Umbilical cord (tissue), 2 donors: Measurements from ENCODE around the gene FCHSD1. TPM values are rescaled to one million over a fixed set of nuclear protein-coding genes. Genes with fewer than 3 reads are reported as not detected.
A peak's percentile ranks its signal among the peaks of the same experiment; 100 is the strongest.

Source experiments
- DNase-seq: peaks from one replicate; pipeline ENCODE4 v3.0.0-alpha.2; 2015; ENCODE audit warnings: low spot score
- total RNA-seq: library from RNA; depleted of rRNA; stranded (reverse); fragments of >200 nt; gene quantifications from one replicate; pipeline ENCODE4 v1.2.3, GENCODE V29; 2014; ENCODE audit warnings: low replicate concordance; ENCODE audit not compliant: insufficient read depth

FCHSD1 gene
- total RNA-seq, 1 donor from 2014 or later = 15.4 TPM

DNA sequence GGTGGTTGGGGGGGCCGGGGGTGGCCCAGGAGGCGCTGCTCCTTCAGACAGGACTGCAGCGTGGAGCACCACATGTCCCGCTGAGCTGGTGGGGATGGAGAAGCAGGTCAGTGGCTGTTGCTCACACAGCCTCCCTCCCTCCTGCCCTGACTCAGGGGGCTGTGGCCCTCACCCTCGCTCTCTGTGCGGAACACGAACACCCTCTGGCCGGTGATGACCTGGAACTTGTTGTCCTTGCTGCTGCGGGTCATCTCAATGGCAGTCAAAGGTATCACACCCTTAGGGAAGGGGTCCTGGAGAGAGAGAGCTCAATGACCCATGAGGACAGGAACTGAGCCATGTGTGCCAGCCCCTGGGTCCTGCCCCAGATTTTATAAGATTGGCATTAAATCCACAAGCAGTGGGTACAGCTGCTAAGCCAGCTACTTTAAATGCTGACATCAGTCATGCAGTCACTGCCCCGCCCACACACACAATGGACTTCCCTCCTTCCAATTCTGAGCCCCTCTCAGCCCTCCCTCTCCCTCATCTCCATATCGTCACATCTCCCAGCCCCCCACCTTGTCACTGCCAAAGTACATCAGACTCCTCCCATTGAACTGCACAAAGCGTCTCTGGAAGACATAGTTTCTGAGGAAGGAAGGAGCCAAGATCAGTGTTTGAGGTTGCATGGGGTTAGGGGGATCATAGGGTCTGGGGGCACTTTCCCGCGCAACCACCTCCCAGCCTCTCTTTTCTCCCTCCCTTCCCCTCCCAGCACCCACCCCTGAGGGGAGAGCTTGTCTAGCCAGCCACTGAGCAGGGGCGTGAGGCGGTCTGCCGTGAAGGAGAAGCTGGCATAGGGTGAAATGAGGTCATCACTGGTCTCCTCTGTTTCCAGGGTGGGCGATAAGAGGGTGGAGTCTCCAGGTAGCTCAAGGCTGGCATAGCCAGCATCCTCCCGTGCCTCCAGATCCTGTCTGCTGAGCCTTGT, 21.9 kb upstream of the FCHSD1 start:
- no peak for DNase-seq

DNA sequence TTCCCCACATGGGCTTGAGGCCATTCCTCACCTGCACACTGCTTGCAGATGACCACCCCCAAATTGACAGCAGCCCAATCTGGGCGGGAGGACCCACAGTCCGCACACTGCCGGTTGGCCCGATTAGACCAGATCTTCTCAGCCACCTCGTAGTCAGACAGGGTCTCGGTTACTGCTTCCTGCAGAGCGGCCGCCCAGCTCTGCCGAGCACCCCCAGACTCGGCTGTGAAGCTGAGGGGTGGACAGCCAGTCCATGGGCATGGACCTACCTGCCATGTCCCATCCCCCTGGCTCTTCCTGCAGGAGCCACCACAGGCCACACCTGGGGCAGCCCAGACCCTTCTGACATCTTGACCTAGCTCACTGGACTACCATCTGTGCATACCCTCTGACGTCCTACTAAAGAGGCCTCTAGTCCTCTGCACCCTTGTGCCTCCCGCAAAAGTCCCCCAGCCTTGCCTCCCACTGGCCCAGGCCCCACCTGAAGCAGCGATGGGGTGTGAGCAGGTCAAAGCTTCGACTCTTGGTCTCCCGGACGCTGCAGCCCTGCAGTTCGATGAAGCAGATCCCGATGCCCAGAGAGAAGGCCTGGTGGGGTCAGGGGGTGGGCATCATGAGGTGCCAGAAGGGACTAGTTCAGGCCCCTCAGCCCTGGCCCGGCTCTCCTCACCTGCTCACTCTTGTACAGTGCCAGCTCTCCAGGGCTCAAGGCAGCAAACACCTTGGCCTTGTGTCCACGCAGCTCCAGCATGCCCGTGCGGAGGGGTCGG, 21.0 kb upstream of the FCHSD1 start:
- DNase-seq = no peak

DNA sequence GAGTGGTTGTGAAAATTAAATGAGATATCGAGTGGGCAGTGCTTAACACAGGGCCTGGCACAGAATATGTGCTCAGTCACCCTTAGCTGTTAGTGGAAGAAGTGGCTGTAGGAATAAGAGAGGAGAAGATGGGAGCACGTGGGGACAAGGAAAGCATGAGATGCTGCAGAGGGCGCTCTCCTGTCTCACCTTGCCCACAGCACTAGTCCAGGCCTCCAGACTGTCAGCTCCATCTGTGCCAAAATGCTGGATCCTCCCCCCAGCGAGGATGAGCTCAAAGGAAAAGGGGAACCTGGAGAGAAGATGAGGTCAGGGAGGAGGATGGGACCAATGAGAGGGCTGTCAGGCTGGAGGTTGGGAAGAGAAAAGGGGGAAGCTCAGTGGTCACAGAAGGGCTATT, 18.3 kb upstream of the FCHSD1 start:
- DNase-seq = no peak

DNA sequence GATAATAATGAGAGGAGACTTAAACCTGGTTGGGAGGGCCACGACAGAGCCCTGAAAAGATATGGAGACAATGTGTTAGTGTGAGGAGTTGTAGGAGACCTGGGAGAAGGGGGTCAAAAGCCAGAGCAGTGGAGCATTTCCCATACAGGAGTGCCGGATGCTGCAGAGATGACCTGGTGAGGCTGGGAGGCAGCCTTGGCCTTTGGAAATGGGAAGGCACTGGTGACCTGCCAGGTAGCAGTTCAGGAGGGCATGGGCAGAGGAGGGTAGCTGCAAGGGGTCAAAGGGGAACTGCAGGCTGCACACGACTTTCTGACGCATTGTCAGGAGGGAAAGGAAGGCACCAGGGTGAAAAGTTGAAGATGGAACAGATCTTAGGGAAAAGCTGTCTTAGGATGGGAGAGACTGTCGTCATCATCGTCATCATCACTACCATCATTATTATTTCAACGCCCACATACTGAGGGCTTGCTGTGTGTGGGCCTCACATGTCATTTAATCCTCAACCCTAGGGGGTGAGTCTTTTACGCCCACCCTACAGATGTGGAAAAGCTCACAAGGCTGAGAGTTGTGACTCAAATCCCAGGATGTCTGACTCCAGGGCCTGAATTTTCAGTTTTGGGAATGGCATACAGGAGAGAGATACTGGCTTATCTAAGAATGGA, 17.5 kb upstream of the FCHSD1 start:
- DNase-seq = no peak

DNA sequence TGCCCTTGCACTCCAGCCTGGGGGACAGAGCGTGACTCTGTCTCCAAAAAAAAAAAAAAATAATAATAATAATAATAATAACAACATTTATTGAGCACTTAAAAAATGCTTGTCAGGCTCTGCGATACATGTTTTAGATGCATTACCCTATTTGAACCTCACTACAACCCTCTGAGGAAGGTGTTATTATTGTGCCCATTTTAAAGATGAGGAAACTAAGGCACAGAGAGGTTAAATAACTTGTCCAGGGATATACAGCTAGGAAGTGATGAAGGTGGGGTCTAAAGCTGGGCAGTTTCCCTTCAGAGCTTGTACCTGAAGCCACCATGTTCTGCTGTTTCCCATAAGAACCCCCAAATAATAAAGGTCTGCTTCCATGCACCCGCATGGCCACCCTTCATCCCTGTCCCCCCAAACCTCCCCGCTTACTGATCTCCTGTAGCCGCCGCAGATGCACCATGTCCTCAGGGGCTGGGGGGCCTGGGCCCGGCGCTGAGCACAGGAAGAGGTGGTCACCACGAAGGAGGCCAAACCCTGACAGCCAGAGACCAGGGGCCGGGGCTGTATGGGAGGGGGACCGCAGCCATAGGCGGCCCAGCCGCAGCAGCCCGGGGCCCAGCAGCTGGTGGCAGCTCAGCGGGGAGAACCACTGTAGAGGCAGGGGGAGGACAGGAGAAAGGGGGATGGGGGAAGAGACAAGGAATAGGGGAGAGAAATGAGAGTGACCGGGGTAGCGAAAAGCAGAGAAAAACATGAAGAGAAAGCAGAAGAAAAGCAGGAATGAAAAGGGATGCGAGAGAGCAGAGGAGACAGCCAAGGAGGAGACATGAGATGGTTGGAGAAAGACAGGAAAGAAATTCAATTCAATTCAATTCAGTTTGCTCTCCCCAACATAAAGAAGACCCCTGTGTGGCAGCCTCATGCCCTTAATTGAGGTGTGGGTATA, 15.1 kb upstream of the FCHSD1 start:
- DNase-seq = no peak

DNA sequence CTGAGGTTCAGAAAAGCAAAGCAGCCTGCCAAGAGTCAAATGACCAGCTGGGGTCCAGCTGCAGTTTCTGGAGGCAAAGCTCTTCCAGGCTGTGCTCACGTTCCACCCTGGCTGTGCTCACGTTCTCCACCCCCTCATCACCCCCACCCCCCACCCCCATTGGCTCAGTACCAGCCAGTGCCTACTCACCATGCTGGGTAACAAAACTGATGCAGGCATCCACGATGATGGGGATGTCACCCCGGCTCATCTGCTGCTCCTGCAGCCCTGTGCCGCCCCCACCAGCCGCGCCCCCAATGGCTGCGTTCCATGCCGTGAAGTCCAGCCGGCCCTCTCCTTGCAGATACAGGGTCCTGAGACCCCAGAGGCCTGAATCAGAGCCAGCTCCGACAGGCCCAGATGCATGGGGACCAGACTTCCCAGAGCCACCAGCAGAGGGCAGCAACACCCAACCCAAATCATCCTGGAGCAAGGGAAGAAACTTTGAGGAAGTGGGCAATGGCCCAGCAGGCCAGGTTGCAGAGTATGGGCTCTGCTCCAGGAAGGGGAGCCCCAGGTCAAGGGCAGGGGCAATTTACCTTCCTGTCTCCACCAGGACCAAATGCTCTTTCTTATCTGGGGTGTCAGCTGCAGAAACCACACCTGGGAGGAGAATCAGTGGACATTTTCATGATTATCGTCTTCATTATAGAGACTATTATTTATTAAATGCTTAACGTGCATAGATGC, 13.7 kb upstream of the FCHSD1 start:
- peak; percentile 70 for DNase-seq

DNA sequence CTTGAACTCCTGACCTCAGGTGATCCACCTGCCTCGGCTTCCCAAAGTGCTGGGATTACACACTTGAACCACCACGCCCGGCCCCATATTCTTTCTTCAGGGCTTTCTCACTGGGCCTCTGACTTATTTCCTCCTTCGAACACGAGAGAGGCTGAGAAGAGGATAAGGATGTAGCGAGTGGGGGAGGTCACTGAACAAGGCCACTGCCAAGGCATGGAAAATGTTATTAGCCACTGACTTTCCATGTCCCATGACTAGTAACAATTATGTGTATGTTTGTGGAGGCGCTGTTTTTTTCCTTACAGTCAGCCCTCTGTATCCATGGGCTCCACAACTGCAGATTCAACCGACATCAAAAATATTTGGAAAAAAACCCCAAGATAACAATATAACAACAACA, 12.3 kb upstream of the FCHSD1 start:
- no peak for DNase-seq

DNA sequence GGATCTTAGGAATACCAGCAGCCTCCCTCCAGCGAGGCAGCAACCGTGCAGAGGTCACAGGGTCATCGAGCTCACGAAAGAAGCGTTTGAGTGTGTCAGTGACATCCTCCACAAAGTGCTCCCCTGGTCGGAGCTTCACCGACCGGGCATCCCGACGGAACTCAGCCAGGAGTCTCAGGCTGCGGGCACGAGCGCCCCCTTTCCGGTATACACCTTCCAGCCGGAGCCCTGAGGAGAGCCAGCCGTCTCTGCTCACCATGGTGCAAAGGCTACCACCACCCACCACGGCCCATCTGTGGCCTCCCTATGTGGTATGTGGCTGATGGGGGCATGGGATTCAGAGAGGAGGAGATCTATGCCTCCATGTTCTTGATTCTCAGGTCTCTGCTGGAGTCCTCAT, 10.8 kb upstream of the FCHSD1 start:
- DNase-seq = no peak

DNA sequence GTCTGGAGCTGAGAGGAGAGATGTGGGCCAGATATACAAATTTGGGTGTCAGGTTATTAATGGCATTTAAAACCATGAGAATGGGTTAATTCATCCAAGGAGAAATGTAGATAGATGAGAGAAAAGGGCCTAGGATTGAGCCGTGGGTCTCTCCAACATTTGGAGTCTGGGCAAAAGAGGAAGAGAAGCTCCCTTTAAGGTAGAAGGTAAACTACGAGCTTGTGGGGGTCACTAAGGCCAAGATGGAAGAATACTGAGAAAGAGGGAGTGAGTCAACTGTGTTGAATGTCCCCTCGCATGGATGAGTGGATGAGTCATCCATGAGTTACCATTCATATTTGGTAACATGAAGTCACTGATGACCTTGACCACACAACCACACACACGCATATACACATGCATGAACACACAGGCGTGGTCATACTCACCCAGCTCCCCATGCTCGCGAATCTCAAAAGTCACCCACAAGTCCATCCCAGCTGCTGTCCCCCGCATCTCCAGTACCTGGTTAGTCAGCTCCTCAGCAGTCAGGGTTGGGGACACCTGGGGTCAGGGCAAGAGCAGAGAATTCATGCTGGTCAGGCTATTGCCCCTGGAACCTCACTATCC, 6.8 kb upstream of the FCHSD1 start:
- no peak for DNase-seq

DNA sequence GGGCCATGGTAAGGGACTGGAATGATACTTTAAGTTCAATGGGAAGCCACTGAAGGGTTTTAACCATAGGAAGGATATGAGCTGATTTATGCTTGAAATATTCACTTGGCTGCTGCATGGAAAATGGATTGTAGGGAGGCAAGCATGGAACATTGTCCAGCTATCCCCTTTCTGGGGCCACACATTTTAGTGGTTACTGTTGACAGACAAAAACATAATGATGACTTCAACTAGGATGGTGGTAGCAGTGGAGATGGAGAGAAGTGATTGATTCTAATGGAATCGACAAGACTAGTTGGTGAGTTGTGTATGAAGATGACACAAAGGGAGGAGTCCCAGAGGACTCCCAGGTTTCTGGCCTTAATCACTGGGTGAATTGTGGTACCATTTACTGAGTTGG, 6.2 kb upstream of the FCHSD1 start:
- DNase-seq = no peak

DNA sequence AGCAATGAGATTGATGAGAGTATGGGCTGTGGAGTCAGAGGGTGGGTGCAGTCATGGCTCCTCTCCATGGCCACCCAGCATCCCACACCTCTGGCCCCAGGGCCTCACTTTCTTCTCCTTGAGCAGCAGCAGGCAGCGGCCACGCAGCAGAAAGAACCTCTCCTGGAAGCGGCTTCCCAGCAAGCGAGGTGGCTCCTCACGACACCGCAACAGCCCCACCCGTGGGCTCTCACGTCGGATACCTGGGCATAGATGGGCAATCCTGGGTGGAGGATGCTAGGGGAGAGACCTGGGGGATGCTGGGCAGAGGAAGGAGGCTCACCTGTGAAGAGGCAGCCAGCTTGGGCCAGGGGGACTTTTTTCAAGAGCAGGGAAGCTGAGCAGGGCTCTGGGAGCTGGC, 5.2 kb upstream of the FCHSD1 start:
- no peak for DNase-seq

DNA sequence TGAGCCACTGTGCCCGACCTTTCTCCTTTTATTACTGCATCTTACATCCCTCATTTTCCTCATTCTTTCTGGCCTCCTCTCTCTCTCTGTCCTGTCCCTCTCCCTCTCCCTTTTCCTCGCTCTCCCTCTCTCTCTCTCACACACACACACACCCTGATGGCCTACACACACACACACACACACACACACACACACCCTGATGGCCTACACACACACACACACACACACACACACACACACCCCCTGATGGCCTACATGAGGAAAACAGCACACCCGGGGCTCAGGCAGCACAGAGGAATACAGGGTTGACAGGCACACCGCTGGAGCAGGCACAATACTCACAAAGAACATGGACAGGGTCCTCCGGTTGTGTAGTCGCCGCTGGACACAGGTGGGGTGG, 3.8 kb upstream of the FCHSD1 start:
- DNase-seq = no peak

DNA sequence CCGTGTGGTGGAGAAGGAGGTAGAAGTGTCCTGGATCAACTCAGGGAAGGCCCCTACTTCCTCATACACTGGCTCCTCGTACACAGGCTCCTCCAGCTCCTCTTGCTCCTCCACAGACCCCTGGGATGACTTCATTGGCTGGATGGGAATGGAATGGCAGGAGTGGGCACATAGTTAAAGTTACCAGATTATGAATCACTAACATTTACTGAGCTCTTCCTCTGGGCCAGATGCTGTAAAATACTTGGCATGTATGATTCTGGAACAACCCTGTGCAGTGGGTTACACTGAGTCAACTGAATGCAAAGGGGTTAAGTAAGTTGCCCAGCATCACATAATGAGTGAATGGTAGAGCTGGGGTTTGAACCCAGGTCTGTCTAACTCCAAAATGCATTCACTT, 3.1 kb upstream of the FCHSD1 start:
- DNase-seq = no peak

DNA sequence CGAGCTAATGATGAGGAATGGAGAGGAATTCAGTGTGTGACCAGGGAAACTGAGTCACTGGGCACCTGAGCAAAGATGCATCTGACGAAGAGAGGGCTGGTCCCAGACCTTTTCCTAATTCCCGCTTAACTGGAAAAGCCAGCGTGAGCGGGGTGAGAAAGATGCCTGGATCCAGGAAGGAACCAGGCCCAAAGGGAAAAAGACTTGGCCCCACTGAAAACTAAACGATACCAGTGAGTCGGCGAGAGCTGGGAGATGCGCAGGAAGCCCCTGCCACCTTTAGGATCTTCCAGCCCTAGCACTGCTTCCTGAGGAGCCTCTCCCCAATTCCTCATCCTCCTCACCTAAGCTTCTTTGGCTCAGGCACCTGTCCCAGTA, 499 bp upstream of the FCHSD1 start:
- DNase-seq = no peak

DNA sequence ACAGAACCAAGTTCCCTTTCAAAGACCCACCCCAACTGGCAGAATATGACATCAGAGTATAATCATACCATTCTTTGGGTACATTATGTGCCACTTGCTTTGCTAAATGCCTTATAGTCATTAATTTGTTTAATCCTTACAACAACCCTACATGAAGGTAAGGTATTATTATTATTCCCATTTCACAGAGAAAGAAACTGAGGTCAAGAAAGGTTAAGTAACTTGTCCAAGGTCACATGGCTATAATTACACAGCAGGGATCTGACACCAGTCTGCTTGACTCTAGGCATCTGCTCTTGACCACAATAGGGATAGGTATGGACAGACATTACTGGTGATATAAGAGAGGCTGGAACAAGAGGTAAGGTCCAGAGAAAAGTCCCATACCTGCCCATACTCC, 1.2 kb downstream of the FCHSD1 start:
- DNase-seq = no peak

DNA sequence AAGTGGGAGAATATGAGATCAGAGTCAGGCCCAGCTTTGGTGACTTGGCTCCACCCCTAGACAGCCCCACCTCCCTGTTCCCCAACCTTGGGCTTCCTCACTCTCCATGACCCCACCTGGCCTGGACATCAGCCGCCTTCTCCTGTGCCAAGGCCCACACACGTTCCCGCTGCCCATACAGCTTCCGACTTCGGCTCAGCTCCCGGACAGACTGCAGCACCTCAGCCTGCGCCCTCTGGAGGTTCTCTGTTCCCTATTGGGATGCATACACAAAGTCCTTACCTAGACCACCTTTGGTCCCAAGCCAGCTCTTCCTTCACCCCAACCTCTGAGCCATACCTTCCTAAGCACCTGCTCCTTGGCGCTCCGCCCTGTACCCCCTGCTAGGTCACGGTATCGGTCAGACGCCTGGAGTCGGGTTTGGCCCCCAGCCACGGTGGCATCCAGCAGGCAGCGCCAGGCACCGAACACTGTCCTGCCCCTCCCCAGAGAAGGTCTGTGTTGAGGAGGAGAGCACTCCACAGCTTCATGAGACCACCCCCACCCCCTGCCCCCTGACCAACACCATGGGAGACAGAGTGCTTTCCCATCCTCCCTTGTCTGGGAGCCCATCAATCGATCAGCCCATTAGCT, 2.0 kb downstream of the FCHSD1 start:
- DNase-seq = no peak

DNA sequence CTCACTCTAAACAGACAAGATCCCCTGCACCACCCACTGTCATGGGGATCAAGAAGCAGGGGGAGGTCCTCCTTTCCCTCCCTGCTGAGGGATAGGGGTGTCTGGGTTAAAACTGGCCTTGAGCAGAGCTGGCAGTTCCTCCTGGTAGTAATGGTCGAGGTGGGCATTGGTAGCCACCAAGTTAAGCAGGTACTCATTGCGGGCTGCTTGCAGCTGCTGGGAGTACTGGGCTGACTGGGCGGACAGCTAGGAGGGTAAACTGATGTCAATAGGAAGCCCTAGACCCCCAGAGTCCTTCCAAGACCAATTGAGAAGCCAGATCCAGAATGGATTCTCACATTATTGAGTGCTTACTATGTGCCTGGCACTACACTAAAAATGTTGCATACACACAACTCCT, 3.4 kb downstream of the FCHSD1 start:
- no peak for DNase-seq

DNA sequence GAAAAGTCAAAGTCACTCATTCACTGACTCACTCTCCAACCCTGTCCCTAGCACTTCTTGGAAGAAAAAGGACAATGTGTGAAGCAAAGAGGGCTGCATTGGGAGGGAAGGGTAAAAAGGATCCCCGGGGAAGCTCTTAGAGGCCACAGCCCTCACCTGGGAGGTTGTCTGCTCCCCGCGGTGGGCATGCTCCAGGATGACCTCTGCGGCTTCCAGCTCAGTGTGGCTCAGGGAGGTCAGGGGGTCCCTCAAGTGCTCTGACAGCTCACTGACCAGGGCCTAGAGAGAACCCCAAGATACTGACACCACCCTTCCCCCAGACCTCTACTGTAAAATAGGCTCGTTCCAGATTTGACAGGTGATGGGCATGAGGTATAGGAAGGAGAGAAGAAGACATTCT, 4.0 kb downstream of the FCHSD1 start:
- no peak for DNase-seq

DNA sequence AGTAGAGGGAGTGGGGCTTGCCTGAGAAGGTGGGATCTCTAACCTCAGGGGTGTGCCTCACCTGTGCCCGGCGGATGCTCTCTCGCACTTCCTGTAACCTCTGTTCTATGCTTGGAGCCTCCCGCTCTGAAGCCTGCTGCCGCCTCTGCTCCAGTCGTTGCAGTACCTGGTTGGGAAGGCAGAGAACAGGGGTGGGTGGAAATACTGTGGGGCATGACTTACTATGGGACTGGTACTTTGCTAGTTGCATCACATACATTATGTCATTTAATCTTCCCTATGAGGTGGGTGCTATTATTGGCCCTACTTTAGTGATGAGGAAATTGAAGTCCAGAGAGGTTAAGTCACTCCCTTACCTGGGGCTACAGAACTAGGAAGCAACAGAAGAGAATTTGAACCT, 5.2 kb downstream of the FCHSD1 start:
- no peak for DNase-seq
